A549 (cell line): ENCODE measurements around the gene SLC35D2. TPM values are rescaled to one million over a fixed set of nuclear protein-coding genes. Genes with fewer than 3 reads are reported as not detected.

Source experiments
- ATAC-seq, 2 experiments: fragments of 200-7000 bp in 1 of 2; fragments of >200 bp in 1 of 2; cut with Nextera tagmentation in 1 of 2; cut with Tn5 transposase in 1 of 2; 3 replicates each; pipeline versions ENCODE4 v1.8.0 to v1.9.1; 2018 to 2020; ENCODE audit warnings: mild to moderate bottlenecking in 1 of 2, moderate library complexity in 1 of 2
- CTCF ChIA-PET: fragments of 300-600 bp; sonication (Branson Sonifier 250); formaldehyde crosslinking; extraction: SDS; loops from one replicate; lab custom pipeline; 2021; ENCODE audit warnings: antibody characterized with exemption, inconsistent platforms; lab: Yijun Ruan, JAX
- POLR2A ChIA-PET: fragments of 350-600 bp; formaldehyde crosslinking; extraction: SDS; loops from one replicate; lab custom pipeline; 2021; ENCODE audit warnings: antibody characterized with exemption, inconsistent platforms; lab: Yijun Ruan, JAX
- DNase-seq, 2 experiments: peaks; one replicate each; pipeline versions ENCODE4 v3.0.0 to v3.0.0-alpha.2; 2011 to 2016; ENCODE audit warnings: low read depth in 1 of 2, low spot score in 1 of 2
- FAIRE-seq: peaks from 2 replicates; lab custom pipeline; 2011; peaks lifted over from hg19 to GRCh38; lab: Jason Lieb, UNC
- H3K27ac ChIP-seq, 2 experiments: fragments of >200 bp; sonication (Bioruptor Twin); formaldehyde crosslinking; 3 replicates each; pipeline ENCODE4 v1.5.1; 2016 to 2017
- H3K4me1 ChIP-seq: fragments of >200 bp; sonication (Bioruptor Twin); formaldehyde crosslinking; 3 replicates; pipeline ENCODE4 v1.6.1; 2016
- H3K4me2 ChIP-seq: fragments of >200 bp; sonication (Bioruptor Twin); formaldehyde crosslinking; 3 replicates; pipeline ENCODE4 v1.6.1; 2016
- H3K4me3 ChIP-seq: fragments of >200 bp; sonication (Bioruptor Twin); formaldehyde crosslinking; 3 replicates; pipeline ENCODE4 v1.5.1; 2016
- H3K9me3 ChIP-seq: fragments of >200 bp; sonication (Bioruptor Twin); formaldehyde crosslinking; 3 replicates; pipeline ENCODE4 v1.6.1; 2016
- BHLHE40 ChIP-seq: IDR thresholded peaks from 2 replicates; pipeline ENCODE4 v1.6.1; 2012; ENCODE audit warnings: low read depth, low read length, inconsistent platforms
- CBX8 ChIP-seq: fragments of 200-600 bp; sonication (generic); IDR thresholded peaks from 2 replicates; pipeline ENCODE4 v1.6.1; 2016
- E2F6 ChIP-seq: IDR thresholded peaks from 2 replicates; pipeline ENCODE4 v1.6.1; 2012; ENCODE audit warnings: low read depth, borderline replicate concordance
- EHF ChIP-seq: fragments of 250-450 bp; sonication (Bioruptor Pico); IDR thresholded peaks from 2 replicates; pipeline ENCODE4 v1.5.0; 2020; ENCODE audit warnings: mild to moderate bottlenecking
- ELK1 ChIP-seq: fragments of 150-350 bp; IDR thresholded peaks from 2 replicates; pipeline ENCODE4 v1.6.1; 2014; ENCODE audit warnings: low read depth, mild to moderate bottlenecking, low read length
- FOSL2 ChIP-seq, 2 experiments: fragments of 450-650 bp in 1 of 2; fragments of >200 bp in 1 of 2; sonication (Bioruptor Twin) in 1 of 2; formaldehyde crosslinking; IDR thresholded peaks; 2 replicates each; pipeline versions ENCODE4 v1.5.0 to v1.6.1; 2016 to 2020; ENCODE audit warnings: mild to moderate bottlenecking in 1 of 2, moderate library complexity in 1 of 2
- GATA3 ChIP-seq: IDR thresholded peaks from 2 replicates; pipeline ENCODE4 v1.6.1; 2012; ENCODE audit warnings: borderline replicate concordance
- HOXB13 ChIP-seq: fragments of 250-450 bp; sonication (Bioruptor Pico); IDR thresholded peaks from 2 replicates; pipeline ENCODE4 v1.5.0; 2020; ENCODE audit warnings: low read depth, mild to moderate bottlenecking, moderate library complexity
- HOXB5 ChIP-seq: fragments of 250-450 bp; sonication (Bioruptor Pico); IDR thresholded peaks from 2 replicates; pipeline ENCODE4 v1.5.0; 2020; ENCODE audit warnings: mild to moderate bottlenecking, moderate library complexity
- JUN ChIP-seq, 2 experiments: fragments of >200 bp; sonication (Bioruptor Twin); formaldehyde crosslinking; IDR thresholded peaks; 2 replicates in 1 of 2; 3 replicates in 1 of 2; pipeline ENCODE4 v1.6.1; 2016 to 2017
- KDM1A ChIP-seq: fragments of 200-600 bp; sonication (generic); IDR thresholded peaks from 2 replicates; pipeline ENCODE4 v1.6.1; 2016; ENCODE audit warnings: low read depth, mild to moderate bottlenecking
- MAZ ChIP-seq: fragments of 150-350 bp; IDR thresholded peaks from 2 replicates; pipeline ENCODE4 v1.6.1; 2014; ENCODE audit warnings: antibody characterized with exemption, low read depth, low read length, borderline replicate concordance
- PBX3 ChIP-seq: IDR thresholded peaks from 2 replicates; pipeline ENCODE4 v1.6.1; 2012
- POLR2A ChIP-seq: IDR thresholded peaks from 2 replicates; pipeline ENCODE4 v1.6.1; 2012; ENCODE audit warnings: mild to moderate bottlenecking, low read length
- POLR2AphosphoS2 ChIP-seq: conservative IDR thresholded peaks from 2 replicates; pipeline ENCODE4 v1.6.1; 2012; ENCODE audit warnings: low read length, improper control_type of control experiment, inconsistent platforms
- REST ChIP-seq: fragments of 200-600 bp; sonication (generic); IDR thresholded peaks from 2 replicates; pipeline ENCODE4 v1.6.1; 2016; ENCODE audit warnings: antibody characterized with exemption, mild to moderate bottlenecking, moderate library complexity
- RFX5 ChIP-seq: fragments of 450-650 bp; IDR thresholded peaks from 2 replicates; pipeline ENCODE4 v1.7.1; 2014; ENCODE audit warnings: antibody characterized with exemption, mild to moderate bottlenecking, moderate library complexity
- SMC3 ChIP-seq: fragments of >200 bp; sonication (Bioruptor Twin); formaldehyde crosslinking; IDR thresholded peaks from 3 replicates; pipeline ENCODE4 v1.6.1; 2018; ENCODE audit warnings: inconsistent platforms
- TP53 ChIP-seq: fragments of 250-450 bp; sonication (Bioruptor Pico); IDR thresholded peaks from 2 replicates; pipeline ENCODE4 v1.5.0; 2021; ENCODE audit warnings: mild to moderate bottlenecking, moderate library complexity
- WGBS: methylation state at CpG from one replicate; pipeline ENCODE4 v1.1.6; 2017; ENCODE audit errors: missing lambda C conversion rate; 5-methylcytosine and 5-hydroxymethylcytosine counted together
- polyA plus RNA-seq, 4 experiments: library from polyadenylated mRNA; depleted of rRNA in 3 of 4; stranded (reverse); fragments of >200 nt; fragmentation: RNase III in 1 of 4; extraction: RNeasy Plus Mini Kit Qiagen cat#74134 plus additional on column Dnase treatment in 1 of 4; gene quantifications; 2 replicates in 3 of 4; 3 replicates in 1 of 4; pipeline ENCODE4 v1.2.3, GENCODE V29; 2011 to 2017

Gene SLC35D2
- polyA plus RNA-seq, 2 of the 4 experiments (the other 2 are of a cell fraction), result 13.8 to 29.8 TPM

GRCh38 chr9:96381696-96382095 is 1.8 kb downstream of the SLC35D2 start (continued):
- TF ChIP-seq PBX3, result no peak
- TF ChIP-seq KDM1A, result no peak

GRCh38 chr9:96381125-96381524 is 2.4 kb downstream of the SLC35D2 start:
- H3K4me3 ChIP-seq, result no peak overlapping the region
- no peaks in the 10 kb centered on the region for H3K9me3 ChIP-seq
- no peak for DNase-seq
- no peak for ATAC-seq
- H3K4me2 ChIP-seq, result peak overlapping the region; percentile 93; the same call in 1 of the 3 replicates
- ChIA-PET POLR2A (no interaction called here), CTCF (interaction anchor here (0.9 to 1.5 kb wide), 2 partner anchors 31 to 64 kb away, joined by 3 to 6 read pairs; no protein-coding TSS in a partner anchor)
- no peak overlapping the region for H3K27ac ChIP-seq
- no peak for TF ChIP-seq JUN (IDR thresholded peaks at IDR 0.05)
- TF ChIP-seq HOXB5 (CRISPR knock-in tag), result no peak
- 97% methylated on average over 4 of the region's 4 CpGs for WGBS
- H3K4me1 ChIP-seq, result peaks cover 57% of the 10 kb centered on the region
- FAIRE-seq, result no peak

- DNase-seq, result no peak
- peaks cover 45% of the 10 kb centered on the region for H3K4me1 ChIP-seq
- TF ChIP-seq BHLHE40 (no peak), TP53 (CRISPR knock-in tag) (no peak), HOXB13 (CRISPR knock-in tag) (no peak), FOSL2 (IDR thresholded peaks at IDR 0.05) (no peak), FOSL2 (CRISPR knock-in tag; IDR thresholded peaks at IDR 0.05) (no peak), MAZ (no peak), GATA3 (no peak), POLR2AphosphoS2 (no peak), SMC3 (no peak), RFX5 (no peak), KDM1A (no peak), E2F6 (no peak), REST (no peak), POLR2A (no peak), ELK1 (no peak), JUN (IDR thresholded peaks at IDR 0.05) (no peak), EHF (no peak), CBX8 (no peak)
- H3K9me3 ChIP-seq, result no peaks in the 10 kb centered on the region
- FAIRE-seq, result no peak
- H3K4me2 ChIP-seq, result no peak overlapping the region
- no peak overlapping the region for H3K27ac ChIP-seq
- WGBS, result 95% methylated on average over 2 of the region's 2 CpGs
- CTCF ChIA-PET, result interaction anchor here (1.4 to 3.4 kb wide), 2 partner anchors 51 to 62 kb away, joined by 4 to 18 read pairs; no protein-coding TSS in a partner anchor
- ATAC-seq, result no peak
- H3K4me3 ChIP-seq, result no peak overlapping the region
- POLR2A ChIA-PET, result no interaction called here
These were observed 4.0 kb downstream of the SLC35D2 start for GRCh38 chr9:96379461-96379860.
